Activated CD8-positive, alpha-beta memory T cell treated with anti-CD3 and anti-CD28 coated beads for 48 hours (primary cell): ENCODE results near the gene VMP1.
"Not testable (repeated sequence)": the region's sequence is repeated elsewhere in the genome, so short reads cannot be mapped to it uniquely, and the experiment has no call there.

Experiments
- DNase-seq, 3 experiments: peaks; one replicate each; pipeline ENCODE4 v3.0.0-alpha.2; 2020; ENCODE audit warnings: low read depth in 2 of 3, low spot score in 2 of 3

Gene VMP1

GRCh38 chr17:59753522-59754467 is 46.3 kb downstream of the VMP1 start:
- DNase-seq, result no peak

- DNase-seq, result no peak
These were observed 47.1 kb downstream of the VMP1 start for GRCh38 chr17:59754552-59754951.

GRCh38 chr17:59755069-59755468 is 47.6 kb downstream of the VMP1 start:
- DNase-seq, result not testable (repeated sequence)

- no peak for DNase-seq
These were observed 48.9 kb downstream of the VMP1 start for GRCh38 chr17:59756236-59756818.

GRCh38 chr17:59757043-59757442 is 49.6 kb downstream of the VMP1 start:
- no peak for DNase-seq

GRCh38 chr17:59757470-59757869 is 50.0 kb downstream of the VMP1 start:
- no peak for DNase-seq

- DNase-seq, result no peak
These were observed 50.5 kb downstream of the VMP1 start for GRCh38 chr17:59757881-59758385.

GRCh38 chr17:59758998-59759651 is 51.7 kb downstream of the VMP1 start:
- DNase-seq, result not testable (repeated sequence)

- DNase-seq, result no peak
These were observed 52.7 kb downstream of the VMP1 start for GRCh38 chr17:59760160-59760559.

GRCh38 chr17:59761385-59762048 is 54.1 kb downstream of the VMP1 start:
- DNase-seq, result no peak

- no peak for DNase-seq
These were observed 54.8 kb downstream of the VMP1 start for GRCh38 chr17:59762049-59762823.

GRCh38 chr17:59762824-59763374 is 55.4 kb downstream of the VMP1 start:
- DNase-seq, result no peak

- DNase-seq, result no peak
These were observed 56.4 kb downstream of the VMP1 start for GRCh38 chr17:59763861-59764260.

- no peak for DNase-seq
These were observed 56.9 kb downstream of the VMP1 start for GRCh38 chr17:59764292-59764741.

- no peak for DNase-seq
These were observed 57.6 kb downstream of the VMP1 start for GRCh38 chr17:59765038-59765437.

- DNase-seq, result no peak
These were observed 59.0 kb downstream of the VMP1 start for GRCh38 chr17:59766491-59766890.

- DNase-seq, result no peak
These were observed 59.7 kb downstream of the VMP1 start for GRCh38 chr17:59767176-59767575.

GRCh38 chr17:59769887-59770286 is 62.4 kb downstream of the VMP1 start:
- DNase-seq, result no peak

GRCh38 chr17:59771093-59771492 is 63.6 kb downstream of the VMP1 start:
- no peak for DNase-seq

- DNase-seq, result no peak
These were observed 68.4 kb downstream of the VMP1 start for GRCh38 chr17:59775786-59776350.
